H1 (cell line): Measurements from ENCODE around the gene MRPL50. TPM values are rescaled to one million over a fixed set of nuclear protein-coding genes. Genes with fewer than 3 reads are reported as not detected.

Source experiments
- CTCF ChIA-PET: fragments of 300-600 bp; sonication (Branson Sonifier 250); formaldehyde crosslinking; loops from one replicate; lab custom pipeline; 2021; ENCODE audit not compliant: partially characterized antibody; lab: Charles Lee
- POLR2A ChIA-PET: fragments of 300-600 bp; sonication (Branson Sonifier 250); formaldehyde crosslinking; loops from one replicate; lab custom pipeline; 2021; ENCODE audit warnings: inconsistent platforms; ENCODE audit not compliant: partially characterized antibody; lab: Charles Lee
- DNase-seq, 2 experiments: peaks; one replicate each; pipeline versions ENCODE4 v3.0.0 to v3.0.0-alpha.2; 2010 to 2022; ENCODE audit warnings: low spot score in 2 of 2, low read depth in 1 of 2, mixed read lengths in 1 of 2
- FAIRE-seq: peaks from 2 replicates; lab custom pipeline; 2011; peaks lifted over from hg19 to GRCh38; lab: Jason Lieb, UNC
- H2AFZ ChIP-seq: 2 replicates; pipeline ENCODE4 v1.8.1; 2012; ENCODE audit warnings: low read length, inconsistent platforms
- H2AK5ac ChIP-seq: 2 replicates; pipeline ENCODE4 v1.6.1; 2013; ENCODE audit warnings: low read depth, low read length
- H2BK120ac ChIP-seq: replicated peaks from 2 replicates; pipeline ENCODE3; 2013; ENCODE audit warnings: low read depth, low read length, inconsistent platforms
- H2BK12ac ChIP-seq: 2 replicates; pipeline ENCODE4 v1.6.1; 2013; ENCODE audit warnings: low read depth, low read length
- H2BK15ac ChIP-seq: 2 replicates; pipeline ENCODE4 v1.6.1; 2013; ENCODE audit warnings: low read length
- H2BK20ac ChIP-seq: 2 replicates; pipeline ENCODE4 v1.6.1; 2013; ENCODE audit warnings: low read length
- H2BK5ac ChIP-seq: 2 replicates; pipeline ENCODE4 v1.6.1; 2013; ENCODE audit warnings: low read depth, low read length
- H3K14ac ChIP-seq: 2 replicates; pipeline ENCODE4 v1.6.1; 2013; ENCODE audit warnings: inconsistent platforms; ENCODE audit not compliant: insufficient read length
- H3K18ac ChIP-seq: 2 replicates; pipeline ENCODE4 v1.6.1; 2013; ENCODE audit warnings: low read length; ENCODE audit errors: extremely low read depth
- H3K23ac ChIP-seq: 2 replicates; pipeline ENCODE4 v1.6.1; 2013; ENCODE audit warnings: inconsistent platforms; ENCODE audit not compliant: insufficient read length
- H3K23me2 ChIP-seq: 2 replicates; pipeline ENCODE4 v1.6.1; 2013; ENCODE audit warnings: low read depth, low read length
- H3K27ac ChIP-seq: 2 replicates; pipeline ENCODE4 v1.6.1; 2011; ENCODE audit warnings: low read depth, low read length, inconsistent platforms
- H3K27me3 ChIP-seq, 4 experiments: replicated peaks in 1 of 4; 1 replicate in 1 of 4; 2 replicates in 3 of 4; pipeline versions ENCODE4 v1.6.1 to v1.8.1; 2011 to 2013; ENCODE audit warnings: low read length in 3 of 4, mild to moderate bottlenecking in 3 of 4, inconsistent platforms in 2 of 4, mixed read lengths in 2 of 4, moderate library complexity in 1 of 4; ENCODE audit not compliant: control insufficient read depth in 3 of 4, insufficient read depth in 3 of 4; ENCODE audit errors: extremely low read depth in 1 of 4
- H3K36me3 ChIP-seq, 4 experiments: 2 replicates each; pipeline versions ENCODE4 v1.6.1 to v1.8.1; 2011 to 2013; ENCODE audit warnings: mild to moderate bottlenecking in 4 of 4, low read length in 3 of 4, moderate library complexity in 2 of 4, control low read depth in 1 of 4, inconsistent platforms in 1 of 4; ENCODE audit not compliant: insufficient read depth in 4 of 4, control insufficient read depth in 2 of 4
- H3K4ac ChIP-seq: replicated peaks from 2 replicates; pipeline ENCODE3; 2013; ENCODE audit warnings: low read length, low read depth, mixed read lengths, inconsistent platforms; ENCODE audit not compliant: insufficient read length
- H3K4me1 ChIP-seq, 4 experiments: replicated peaks in 1 of 4; 1 replicate in 1 of 4; 2 replicates in 3 of 4; pipeline versions ENCODE4 v1.6.1 to v1.8.1; 2011 to 2013; ENCODE audit warnings: low read length in 3 of 4, inconsistent platforms in 2 of 4, mixed read lengths in 1 of 4; ENCODE audit not compliant: insufficient read depth in 4 of 4, control insufficient read depth in 3 of 4
- H3K4me2 ChIP-seq, 2 experiments: 2 replicates each; pipeline versions ENCODE4 v1.6.1 to v1.8.1; 2011 to 2013; ENCODE audit warnings: low read depth in 2 of 2, low read length in 2 of 2, control low read depth in 1 of 2, inconsistent platforms in 1 of 2, mild to moderate bottlenecking in 1 of 2; ENCODE audit not compliant: insufficient read depth in 1 of 2
- H3K4me3 ChIP-seq, 4 experiments: fragments of 200-600, 300-600 bp in 1 of 4; sonication (generic), shearing (Covaris generic), sonication (Bioruptor Twin) in 1 of 4; 2 replicates each; pipeline versions ENCODE4 v1.5.1 to v1.8.1; 2011 to 2016; ENCODE audit warnings: low read length in 4 of 4, low read depth in 3 of 4, control low read depth in 2 of 4, inconsistent platforms in 2 of 4, mild to moderate bottlenecking in 2 of 4, mixed read lengths in 1 of 4, moderate library complexity in 1 of 4; ENCODE audit not compliant: insufficient read depth in 2 of 4; ENCODE audit errors: extremely low read depth in 1 of 4
- H3K56ac ChIP-seq: replicated peaks from 2 replicates; pipeline ENCODE3; 2013; ENCODE audit warnings: low read depth, mild to moderate bottlenecking, mixed read lengths, low read length, inconsistent platforms; ENCODE audit not compliant: insufficient read length
- H3K79me1 ChIP-seq: 2 replicates; pipeline ENCODE4 v1.6.1; 2013; ENCODE audit warnings: low read depth, low read length, control low read depth
- H3K79me2 ChIP-seq, 2 experiments: 2 replicates each; pipeline versions ENCODE4 v1.6.1 to v1.8.1; 2012 to 2013; ENCODE audit warnings: low read length in 2 of 2, mild to moderate bottlenecking in 2 of 2, inconsistent platforms in 1 of 2; ENCODE audit not compliant: insufficient read depth in 2 of 2, control insufficient read depth in 1 of 2
- H3K9ac ChIP-seq, 4 experiments: replicated peaks in 1 of 4; 1 replicate in 1 of 4; 2 replicates in 3 of 4; pipeline versions ENCODE4 v1.6.1 to v1.8.1; 2011 to 2013; ENCODE audit warnings: low read depth in 3 of 4, low read length in 3 of 4, control low read depth in 2 of 4, mild to moderate bottlenecking in 2 of 4, moderate library complexity in 2 of 4, inconsistent platforms in 1 of 4; ENCODE audit errors: extremely low read depth in 1 of 4
- H3K9me3 ChIP-seq, 2 experiments: 2 replicates each; pipeline versions ENCODE4 v1.6.1 to v1.8.1; 2012 to 2013; ENCODE audit warnings: mild to moderate bottlenecking in 2 of 2, moderate library complexity in 2 of 2, control low read depth in 1 of 2, inconsistent platforms in 1 of 2, low read depth in 1 of 2, low read length in 1 of 2, mixed read lengths in 1 of 2; ENCODE audit not compliant: insufficient read depth in 2 of 2
- H4K20me1 ChIP-seq, 2 experiments: replicated peaks in 1 of 2; 2 replicates each; pipeline versions ENCODE3 to v1.8.1; 2011 to 2013; ENCODE audit warnings: inconsistent platforms in 2 of 2, low read length in 2 of 2, mild to moderate bottlenecking in 1 of 2; ENCODE audit not compliant: insufficient read depth in 2 of 2, control insufficient read depth in 1 of 2
- H4K5ac ChIP-seq: 2 replicates; pipeline ENCODE4 v1.6.1; 2013; ENCODE audit warnings: low read length, low read depth, mixed read lengths, inconsistent platforms; ENCODE audit not compliant: insufficient read length
- H4K8ac ChIP-seq: 2 replicates; pipeline ENCODE4 v1.8.0; 2013; ENCODE audit warnings: mild to moderate bottlenecking, moderate library complexity, low read length, inconsistent platforms; ENCODE audit not compliant: insufficient read depth; ENCODE audit errors: extremely low read depth
- H4K91ac ChIP-seq: replicated peaks from 2 replicates; pipeline ENCODE3; 2013; ENCODE audit warnings: low read length, mixed read lengths, inconsistent platforms; ENCODE audit not compliant: insufficient read length
- ASH2L ChIP-seq: fragments of 200-600, 300-600 bp; sonication (generic); IDR thresholded peaks from one replicate; pipeline ENCODE4 v1.7.1; 2017; ENCODE audit warnings: low read length
- BRCA1 ChIP-seq: IDR thresholded peaks from 2 replicates; pipeline ENCODE4 v1.6.1; 2012; ENCODE audit warnings: low read depth, low read length, improper control_type of control experiment
- CBX5 ChIP-seq: fragments of 300-800, 300-1000 bp; sonication (generic); IDR thresholded peaks from 2 replicates; pipeline ENCODE4 v1.7.1; 2016; ENCODE audit warnings: antibody characterized with exemption, low read length, low read depth
- KDM1A ChIP-seq: fragments of 200-600, 300-600 bp; sonication (generic); IDR thresholded peaks from 2 replicates; pipeline ENCODE4 v1.7.1; 2016; ENCODE audit warnings: mild to moderate bottlenecking, low read length, borderline replicate concordance
- MAFK ChIP-seq: IDR thresholded peaks from 2 replicates; pipeline ENCODE4 v1.6.1; 2012; ENCODE audit warnings: low read depth, mild to moderate bottlenecking, improper control_type of control experiment, low read length
- PHF8 ChIP-seq: fragments of 200-600 bp; sonication (generic); conservative IDR thresholded peaks from 2 replicates; pipeline ENCODE4 v1.7.1; 2012; ENCODE audit warnings: low read depth, mild to moderate bottlenecking, inconsistent platforms, low read length, moderate library complexity
- POLR2A ChIP-seq, 2 experiments: IDR thresholded peaks; 1 replicate in 1 of 2; 2 replicates in 1 of 2; pipeline ENCODE4 v1.6.1; 2011; ENCODE audit warnings: low read depth in 2 of 2, low read length in 2 of 2, mild to moderate bottlenecking in 2 of 2; ENCODE audit errors: control extremely low read depth in 1 of 2
- SIN3A ChIP-seq, 2 experiments: IDR thresholded peaks in 1 of 2; conservative IDR thresholded peaks in 1 of 2; 2 replicates each; pipeline ENCODE4 v1.6.1; 2011 to 2012; ENCODE audit warnings: low read length in 2 of 2, improper control_type of control experiment in 1 of 2, low read depth in 1 of 2, mild to moderate bottlenecking in 1 of 2
- SIX5 ChIP-seq: IDR thresholded peaks from 2 replicates; pipeline ENCODE4 v1.6.1; 2011; ENCODE audit warnings: mild to moderate bottlenecking, low read depth, low read length
- SP4 ChIP-seq: IDR thresholded peaks from 2 replicates; pipeline ENCODE4 v1.6.1; 2012; ENCODE audit warnings: low read length, inconsistent platforms
- SUZ12 ChIP-seq: fragments of 200-600 bp; sonication (generic); IDR thresholded peaks from 2 replicates; pipeline ENCODE4 v1.6.1; 2012; ENCODE audit warnings: mild to moderate bottlenecking, inconsistent platforms, low read length, moderate library complexity, mixed read lengths
- TAF7 ChIP-seq: optimal IDR thresholded peaks from 2 replicates; pipeline ENCODE3; 2011; ENCODE audit warnings: low read depth, mild to moderate bottlenecking, inconsistent platforms, low read length, moderate library complexity, borderline replicate concordance
- TBP ChIP-seq: IDR thresholded peaks from 2 replicates; pipeline ENCODE4 v1.6.1; 2011; ENCODE audit warnings: low read depth, low read length, improper control_type of control experiment
- WGBS, 2 experiments: shearing (Covaris generic) in 1 of 2; methylation state at CpG; one replicate each; pipeline versions ENCODE4 v1.1.6 to v1.1.7; 2013 to 2015; ENCODE audit warnings: low lambda C conversion rate in 2 of 2, mixed read lengths in 2 of 2, inconsistent platforms in 1 of 2, low coverage in 1 of 2, missing lambda C conversion rate in 1 of 2; ENCODE audit not compliant: insufficient replicate concordance in 2 of 2, insufficient coverage in 1 of 2, insufficient read length in 1 of 2; ENCODE audit errors: extremely low coverage in 1 of 2, missing lambda C conversion rate in 1 of 2; 5-methylcytosine and 5-hydroxymethylcytosine counted together
- polyA plus RNA-seq, 7 experiments: library from polyadenylated mRNA; depleted of rRNA in 3 of 7; stranded (reverse) in 5 of 7; unstranded in 2 of 7; fragments of >200 nt in 5 of 7; fragments of 200-250 nt in 2 of 7; gene quantifications; 1 replicate in 5 of 7; 2 replicates in 1 of 7; 4 replicates in 1 of 7; pipeline versions ENCODE4 v1.2.1 to v1.2.3, GENCODE V29; 2011 to 2013; ENCODE audit warnings: missing spikeins in 2 of 7, mixed read lengths in 2 of 7
- total RNA-seq: library from RNA; stranded (reverse); fragmentation: NEBNext Ultra II Directional; extraction: Animal tissue kit (Norgen Biotek cat#: 25700); gene quantifications from 2 replicates; pipeline ENCODE4 v1.2.1, GENCODE V29; 2021

MRPL50 gene
- total and polyA plus RNA-seq, 2 of the 8 experiments (the other 6 are each of a cell fraction or from before 2014, with no cell fraction given): 17.8 to 25.1 TPM

DNA sequence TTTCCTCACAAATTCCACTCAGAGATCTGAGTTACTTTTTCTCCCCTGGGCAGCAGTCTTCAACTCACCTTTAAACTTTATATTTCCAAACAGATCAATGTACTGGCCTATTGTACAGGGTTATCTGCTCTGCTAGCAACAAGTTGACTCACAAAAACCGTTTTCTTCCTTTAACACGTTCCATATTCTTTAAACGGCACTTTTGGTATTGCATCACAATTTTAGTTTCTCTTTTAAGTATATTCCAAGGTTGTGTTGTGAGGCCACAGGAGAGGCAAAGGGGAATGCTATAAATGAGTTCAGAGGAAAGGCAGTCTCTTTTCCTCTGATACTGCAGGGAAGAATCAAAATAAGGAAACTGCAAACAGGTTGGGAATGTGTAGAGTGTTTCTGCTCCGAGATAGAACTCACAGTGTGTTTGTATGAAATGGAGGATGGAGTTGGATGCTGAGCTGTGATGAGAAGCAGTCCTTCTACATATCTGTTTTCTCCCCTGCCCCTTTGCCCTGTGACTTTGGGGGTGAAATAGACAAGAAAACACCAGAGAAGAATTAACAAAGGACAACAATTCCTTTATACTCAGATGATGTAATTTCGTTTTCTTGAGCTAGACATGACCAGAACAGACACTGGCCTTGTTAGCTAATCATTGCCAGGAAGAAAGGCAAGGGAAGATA is 47.1 kb upstream of the MRPL50 start:
- no peak overlapping the region for H3K4ac ChIP-seq
- H3K23ac ChIP-seq: no peak overlapping the region
- no peak overlapping the region for H4K8ac ChIP-seq
- DNase-seq: no peak
- H3K9ac ChIP-seq: no peak overlapping the region
- no peaks in the 10 kb centered on the region for H3K27me3 ChIP-seq
- H2AFZ ChIP-seq: 0 out of 2 replicates have a peak overlapping the region, but pooled peaks have one; percentile 28
- no peaks in the 10 kb centered on the region for H3K36me3 ChIP-seq
- H3K23me2 ChIP-seq: peaks cover 1% of the 10 kb centered on the region; the same call in 1 of the 2 replicates
- no peak overlapping the region for H4K91ac ChIP-seq
- no peak for FAIRE-seq
- H3K4me2 ChIP-seq: no peak overlapping the region
- no peaks in the 10 kb centered on the region for H4K20me1 ChIP-seq
- no peak overlapping the region for H2AK5ac ChIP-seq
- no peaks in the 10 kb centered on the region for H3K79me2 ChIP-seq
- H3K79me1 ChIP-seq: no peaks in the 10 kb centered on the region
- ChIA-PET POLR2A (interaction anchor here (0.6 to 1.5 kb wide), 2 partner anchors 14 to 108 kb away, joined by 3 read pairs; no protein-coding TSS in a partner anchor), CTCF (interaction anchor here (1.0 to 2.3 kb wide), 12 partner anchors 8 to 105 kb away, joined by 3 to 15 read pairs (median 4); no protein-coding TSS in a partner anchor)
- no peak overlapping the region for H3K56ac ChIP-seq
- no peak overlapping the region for H2BK5ac ChIP-seq
- no peak overlapping the region for H3K18ac ChIP-seq
- H2BK15ac ChIP-seq: no peak overlapping the region
- no peak overlapping the region for H3K27ac ChIP-seq
- H4K5ac ChIP-seq: no peak overlapping the region
- no peak overlapping the region for H2BK20ac ChIP-seq
- H3K14ac ChIP-seq: no peak overlapping the region
- H2BK120ac ChIP-seq: no peak overlapping the region
- no peak overlapping the region for H2BK12ac ChIP-seq
- WGBS, 2 experiments: 80% methylated on average over 5 of the region's 5 CpGs; no CpG with 5 or more reads in 1 of the 2 experiments
- H3K4me1 ChIP-seq: no peaks in the 10 kb centered on the region; a peak in 1 of 7 replicates
- TF ChIP-seq SIN3A (conservative IDR thresholded peaks at IDR 0.05 in 1 of 2, IDR thresholded peaks at IDR 0.05 in 1 of 2; ENCODE audit: low read depth in 1 of 2, low read length in 2 of 2) (no peak), BRCA1 (no peak), KDM1A (no peak), SIX5 (no peak), PHF8 (no peak), ASH2L (no peak), POLR2A (IDR thresholded peaks at IDR 0.05; ENCODE audit: control extremely low read depth in 1 of 2, low read depth in 2 of 2, low read length in 2 of 2) (no peak), TBP (no peak), SUZ12 (no peak), TAF7 (no peak), SP4 (no peak), CBX5 (no peak), MAFK (no peak)
- TF ChIP-seq, all 59 proteins: peak for 0
- no peaks in the 10 kb centered on the region for H3K9me3 ChIP-seq
- H3K4me3 ChIP-seq: no peak overlapping the region
